ENCODE data around the gene IRAK3.

DNA sequence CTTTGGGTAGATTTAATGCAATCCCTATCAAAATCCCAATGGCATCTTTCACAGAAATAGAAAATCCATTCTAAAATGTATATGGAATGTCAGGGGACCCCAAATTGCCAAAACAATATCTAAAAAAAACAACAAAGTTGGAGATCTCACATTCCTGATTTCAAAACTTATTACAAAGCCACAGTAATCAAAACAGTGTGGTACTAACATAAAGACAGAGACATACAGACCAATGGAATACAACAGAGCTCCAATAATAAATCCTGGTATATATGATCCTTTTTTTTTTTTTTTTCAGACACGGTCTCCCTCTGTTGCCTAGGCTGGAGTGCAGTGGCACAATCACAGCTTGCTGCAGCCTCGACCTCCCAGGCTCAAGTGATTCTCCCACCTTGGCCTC lies 23.9 kb upstream of the IRAK3 start:
- no peak for TF ChIP-seq POLR2A (IDR thresholded peaks at IDR 0.05; ENCODE audit: low read length)
- TF ChIP-seq GATA1 (IDR thresholded peaks at IDR 0.05; ENCODE audit: low read depth, low read length), result no peak

Data from erythroblast (primary cell).